Keratinocyte (primary cell): ENCODE measurements around the gene PODN. TPM values are rescaled to one million over a fixed set of nuclear protein-coding genes. Genes with fewer than 3 reads are reported as not detected.

Experiments used
- DNase-seq: peaks from one replicate; pipeline ENCODE4 v3.0.0-alpha.2; 2011; ENCODE audit warnings: low read depth, missing footprints, low spot score
- FAIRE-seq: peaks from 2 replicates; lab custom pipeline; 2011; peaks lifted over from hg19 to GRCh38; lab: Jason Lieb, UNC
- H2AFZ ChIP-seq: 2 replicates; pipeline ENCODE4 v1.6.0; 2012; ENCODE audit warnings: low read length, control low read depth, inconsistent platforms; ENCODE audit not compliant: control insufficient read depth
- H3K27ac ChIP-seq: 2 replicates; pipeline ENCODE4 v1.5.1; 2011; ENCODE audit warnings: low read length; ENCODE audit not compliant: control insufficient read depth, insufficient read depth
- H3K27me3 ChIP-seq: 3 replicates; pipeline ENCODE4 v1.6.0; 2011; ENCODE audit warnings: low read length; ENCODE audit not compliant: control insufficient read depth, insufficient read depth; ENCODE audit errors: extremely low read depth
- H3K36me3 ChIP-seq, 2 experiments: 2 replicates in 1 of 2; 3 replicates in 1 of 2; pipeline ENCODE4 v1.5.1; 2011; ENCODE audit warnings: low read length in 2 of 2, mild to moderate bottlenecking in 1 of 2; ENCODE audit not compliant: control insufficient read depth in 2 of 2, insufficient read depth in 2 of 2; ENCODE audit errors: extremely low read depth in 1 of 2
- H3K4me1 ChIP-seq: 3 replicates; pipeline ENCODE4 v1.5.1; 2011; ENCODE audit warnings: low read length; ENCODE audit not compliant: control insufficient read depth, insufficient read depth; ENCODE audit errors: extremely low read depth
- H3K4me2 ChIP-seq: 3 replicates; pipeline ENCODE4 v1.6.0; 2011; ENCODE audit warnings: low read depth, low read length; ENCODE audit not compliant: control insufficient read depth, insufficient read depth; ENCODE audit errors: extremely low read depth
- H3K4me3 ChIP-seq, 3 experiments: fragments of 200-600 bp in 1 of 3; sonication (generic) in 1 of 3; 2 replicates in 2 of 3; 3 replicates in 1 of 3; pipeline ENCODE4 v1.5.1; 2011 to 2016; ENCODE audit warnings: low read length in 3 of 3, mild to moderate bottlenecking in 3 of 3, control low read depth in 2 of 3, inconsistent platforms in 1 of 3, low read depth in 1 of 3, mixed read lengths in 1 of 3, mixed run types in 1 of 3, moderate library complexity in 1 of 3; ENCODE audit not compliant: control insufficient read depth in 2 of 3, insufficient read depth in 2 of 3; ENCODE audit errors: extremely low read depth in 1 of 3
- H3K79me2 ChIP-seq: 2 replicates; pipeline ENCODE4 v1.6.0; 2012; ENCODE audit warnings: low read length; ENCODE audit not compliant: control insufficient read depth, insufficient read depth
- H3K9ac ChIP-seq: 3 replicates; pipeline ENCODE4 v1.6.0; 2011; ENCODE audit warnings: low read length; ENCODE audit not compliant: control insufficient read depth, insufficient read depth; ENCODE audit errors: extremely low read depth
- H3K9me1 ChIP-seq: 3 replicates; pipeline ENCODE4 v1.6.0; 2011; ENCODE audit warnings: low read length; ENCODE audit not compliant: control insufficient read depth, insufficient read depth; ENCODE audit errors: extremely low read depth
- H3K9me3 ChIP-seq: 2 replicates; pipeline ENCODE4 v1.5.1; 2012; ENCODE audit warnings: low read depth, low read length; ENCODE audit not compliant: control insufficient read depth
- H4K20me1 ChIP-seq: 3 replicates; pipeline ENCODE4 v1.6.0; 2011; ENCODE audit warnings: low read length; ENCODE audit not compliant: control insufficient read depth, insufficient read depth; ENCODE audit errors: extremely low read depth
- EZH2 ChIP-seq: IDR thresholded peaks from one replicate; pipeline ENCODE4 v1.6.1; 2012; ENCODE audit warnings: inconsistent platforms, mild to moderate bottlenecking, low read length, moderate library complexity
- dilution Hi-C: fragments of 300-500 bp; cut with MboI; formaldehyde crosslinking; loops from one replicate; pipeline ENCODE4 v1.7.0; 2020; ENCODE audit warnings: low sequenced_read_pairs; ENCODE audit not compliant: extremely low pct_ligation_motif_present
- polyA plus RNA-seq, 5 experiments: library from polyadenylated mRNA; depleted of rRNA in 3 of 5; stranded (reverse) in 3 of 5; stranded (forward) in 1 of 5; unstranded in 1 of 5; fragments of >200 nt; gene quantifications; 1 replicate in 1 of 5; 2 replicates in 3 of 5; 3 replicates in 1 of 5; pipeline versions ENCODE4 v1.2.1 to v1.2.3, GENCODE V29; 2011 to 2012; ENCODE audit warnings: missing spikeins in 2 of 5, low read depth in 1 of 5, low replicate concordance in 1 of 5
- TF ChIP-seq, protein P1 (sequence below), 3 experiments: IDR thresholded peaks in 1 of 3; conservative IDR thresholded peaks in 1 of 3; optimal IDR thresholded peaks in 1 of 3; 2 replicates in 2 of 3; 3 replicates in 1 of 3; pipeline versions ENCODE3 to v1.5.1; 2011; ENCODE audit warnings: low read length in 3 of 3, mild to moderate bottlenecking in 3 of 3, moderate library complexity in 2 of 3, control low read depth in 1 of 3, inconsistent platforms in 1 of 3; ENCODE audit not compliant: insufficient read depth in 2 of 3; ENCODE audit errors: extremely low read depth in 1 of 3

PODN gene
- polyA plus RNA-seq, 1 donor (not counting 4 experiments of a cell fraction or from before 2014, with no cell fraction given) = not detected

DNA sequence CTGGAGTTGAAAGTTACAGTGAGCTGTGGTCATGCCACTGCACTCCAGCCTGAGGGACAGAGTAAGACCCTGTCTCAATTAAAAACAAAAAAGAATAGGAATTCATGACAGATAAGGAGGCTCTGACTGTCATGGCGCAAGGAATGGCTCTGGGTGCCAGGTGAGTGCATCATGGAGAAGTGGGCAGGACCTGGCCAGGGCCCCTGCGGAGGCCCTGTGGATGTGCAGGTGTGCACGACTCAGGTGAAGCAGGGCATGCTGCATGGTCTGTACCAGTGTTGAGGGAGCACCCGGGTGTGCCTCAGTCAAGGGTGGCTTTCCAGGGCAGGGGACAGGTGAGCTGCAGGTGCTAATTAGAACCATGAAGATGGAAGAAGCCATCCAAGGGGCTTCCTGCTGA is 66.4 kb downstream of the PODN start:
- H3K27me3 ChIP-seq = peaks cover 4% of the 10 kb centered on the region
- FAIRE-seq = no peak
- TF ChIP-seq, protein P1, sequence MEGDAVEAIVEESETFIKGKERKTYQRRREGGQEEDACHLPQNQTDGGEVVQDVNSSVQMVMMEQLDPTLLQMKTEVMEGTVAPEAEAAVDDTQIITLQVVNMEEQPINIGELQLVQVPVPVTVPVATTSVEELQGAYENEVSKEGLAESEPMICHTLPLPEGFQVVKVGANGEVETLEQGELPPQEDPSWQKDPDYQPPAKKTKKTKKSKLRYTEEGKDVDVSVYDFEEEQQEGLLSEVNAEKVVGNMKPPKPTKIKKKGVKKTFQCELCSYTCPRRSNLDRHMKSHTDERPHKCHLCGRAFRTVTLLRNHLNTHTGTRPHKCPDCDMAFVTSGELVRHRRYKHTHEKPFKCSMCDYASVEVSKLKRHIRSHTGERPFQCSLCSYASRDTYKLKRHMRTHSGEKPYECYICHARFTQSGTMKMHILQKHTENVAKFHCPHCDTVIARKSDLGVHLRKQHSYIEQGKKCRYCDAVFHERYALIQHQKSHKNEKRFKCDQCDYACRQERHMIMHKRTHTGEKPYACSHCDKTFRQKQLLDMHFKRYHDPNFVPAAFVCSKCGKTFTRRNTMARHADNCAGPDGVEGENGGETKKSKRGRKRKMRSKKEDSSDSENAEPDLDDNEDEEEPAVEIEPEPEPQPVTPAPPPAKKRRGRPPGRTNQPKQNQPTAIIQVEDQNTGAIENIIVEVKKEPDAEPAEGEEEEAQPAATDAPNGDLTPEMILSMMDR (optimal IDR thresholded peaks at IDR 0.05 in 1 of 3, IDR thresholded peaks at IDR 0.05 in 1 of 3, conservative IDR thresholded peaks at IDR 0.05 in 1 of 3; ENCODE audit: extremely low read depth in 1 of 3, insufficient read depth in 2 of 3, low read length in 3 of 3) = no peak
- no peak for TF ChIP-seq EZH2
- dilution Hi-C loops = no loop called here
- H3K4me1 ChIP-seq = no peaks in the 10 kb centered on the region
- H3K4me2 ChIP-seq = no peak overlapping the region
- no peaks in the 10 kb centered on the region for H3K9me1 ChIP-seq
- H3K27ac ChIP-seq = no peak overlapping the region
- no peak overlapping the region for H2AFZ ChIP-seq
- DNase-seq = no peak
- H3K36me3 ChIP-seq = no peaks in the 10 kb centered on the region
- no peak overlapping the region for H3K4me3 ChIP-seq
- H4K20me1 ChIP-seq = no peaks in the 10 kb centered on the region
- H3K9me3 ChIP-seq = no peaks in the 10 kb centered on the region
- no peaks in the 10 kb centered on the region for H3K79me2 ChIP-seq
- no peak overlapping the region for H3K9ac ChIP-seq

DNA sequence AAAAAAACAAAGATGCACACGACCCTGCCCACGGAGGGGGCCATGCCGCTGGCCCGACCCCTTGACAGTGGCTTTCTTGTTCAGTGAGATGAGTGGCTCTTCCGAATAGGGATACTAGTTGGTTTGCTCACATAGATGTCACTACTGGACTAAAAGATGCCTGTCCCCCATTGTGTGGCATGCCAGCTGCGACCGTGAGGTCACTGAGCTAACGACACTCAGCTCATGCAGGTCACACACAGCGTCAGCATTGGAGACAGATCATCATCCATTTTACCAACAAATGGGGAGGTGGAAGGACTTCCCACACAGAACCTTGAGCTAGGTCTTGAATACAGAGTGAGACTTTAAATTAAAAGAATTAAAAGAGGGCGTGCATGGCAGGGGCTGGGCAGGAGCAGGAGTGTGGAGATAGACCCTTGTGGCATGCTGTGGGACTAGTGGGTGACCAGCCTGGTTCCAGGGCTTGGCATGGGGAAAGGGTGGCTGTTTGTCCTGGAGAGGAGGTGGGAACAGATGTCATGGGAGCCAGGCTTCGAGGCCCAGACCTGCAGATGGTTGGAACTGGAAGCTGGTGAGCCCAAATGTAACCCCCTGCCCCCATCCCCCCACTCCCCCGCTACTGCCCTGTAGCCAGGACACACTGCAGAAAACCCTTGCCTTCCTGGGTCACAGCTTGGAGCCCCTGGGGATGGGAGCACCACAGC is 68.0 kb downstream of the PODN start:
- no peaks in the 10 kb centered on the region for H3K9me3 ChIP-seq
- dilution Hi-C loops = no loop called here
- TF ChIP-seq, protein P1 (optimal IDR thresholded peaks at IDR 0.05 in 1 of 3, IDR thresholded peaks at IDR 0.05 in 1 of 3, conservative IDR thresholded peaks at IDR 0.05 in 1 of 3; ENCODE audit: extremely low read depth in 1 of 3, insufficient read depth in 2 of 3, low read length in 3 of 3) = no peak
- TF ChIP-seq EZH2 = no peak
- no peaks in the 10 kb centered on the region for H4K20me1 ChIP-seq
- no peak overlapping the region for H2AFZ ChIP-seq
- no peaks in the 10 kb centered on the region for H3K4me1 ChIP-seq
- H3K27ac ChIP-seq = no peak overlapping the region
- H3K4me3 ChIP-seq = no peak overlapping the region
- H3K4me2 ChIP-seq = no peak overlapping the region
- no peaks in the 10 kb centered on the region for H3K36me3 ChIP-seq
- H3K27me3 ChIP-seq = peaks cover 4% of the 10 kb centered on the region
- DNase-seq (no peak), FAIRE-seq (no peak)
- no peaks in the 10 kb centered on the region for H3K9me1 ChIP-seq
- H3K9ac ChIP-seq = no peak overlapping the region
- H3K79me2 ChIP-seq = no peaks in the 10 kb centered on the region
